CD4-positive, alpha-beta T cell treated with Interleukin-6 for 4 hours (primary cell): Measurements from ENCODE around the gene IL6R.
"Not testable (repeated sequence)": the region's sequence is repeated elsewhere in the genome, so short reads cannot be mapped to it uniquely, and the experiment has no call there.

Experiments used
- DNase-seq: peaks from one replicate; pipeline ENCODE4 v3.0.0-alpha.2; 2020; ENCODE audit warnings: mixed read lengths

IL6R gene

DNA sequence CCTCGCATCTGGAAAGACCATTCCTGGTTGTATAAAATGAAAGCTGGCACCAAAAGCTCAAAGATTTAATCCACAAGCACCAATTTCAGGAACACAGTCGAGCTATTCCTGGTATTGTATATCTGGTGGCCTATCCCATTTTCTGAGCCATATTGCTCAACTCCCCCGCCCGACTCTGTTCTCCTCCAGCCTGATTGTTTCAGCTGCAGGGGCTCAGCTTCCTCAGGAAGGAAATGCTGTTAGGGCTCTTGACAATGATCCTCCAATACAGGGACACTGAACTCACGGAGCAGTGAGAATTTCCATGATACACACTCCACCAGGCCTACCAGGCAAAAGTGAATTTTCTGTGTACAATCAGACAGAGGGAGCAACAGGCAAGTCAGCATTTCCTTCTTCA is 80.0 kb downstream of the IL6R start:
- no peak for DNase-seq

DNA sequence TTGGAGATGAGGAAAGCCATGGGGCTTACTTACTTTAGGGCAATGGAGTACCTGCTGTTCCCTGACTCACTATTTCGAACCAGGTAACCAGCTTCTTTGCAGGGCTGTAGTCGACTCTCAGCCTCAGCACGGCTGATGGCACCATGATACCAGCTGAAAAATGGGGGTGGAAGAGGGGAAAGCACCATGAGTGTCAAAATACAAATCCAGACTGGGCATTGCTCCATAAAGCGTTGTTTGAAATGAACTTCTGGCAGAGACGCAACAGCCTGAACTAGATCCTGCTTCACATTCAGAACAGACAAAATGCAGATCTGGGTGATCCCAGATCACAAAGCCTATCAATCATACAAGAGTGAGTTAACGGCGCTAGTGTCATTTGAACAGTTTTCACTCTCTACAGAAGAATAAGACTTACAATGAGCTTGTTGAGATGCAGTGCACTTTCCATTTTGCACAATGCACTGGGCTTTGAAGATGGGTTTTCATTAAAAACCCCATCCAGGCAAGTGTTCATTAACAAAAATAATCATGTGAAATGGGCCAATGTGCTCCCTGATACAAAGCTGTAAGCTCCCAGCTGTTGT is 80.9 kb downstream of the IL6R start:
- no peak for DNase-seq

DNA sequence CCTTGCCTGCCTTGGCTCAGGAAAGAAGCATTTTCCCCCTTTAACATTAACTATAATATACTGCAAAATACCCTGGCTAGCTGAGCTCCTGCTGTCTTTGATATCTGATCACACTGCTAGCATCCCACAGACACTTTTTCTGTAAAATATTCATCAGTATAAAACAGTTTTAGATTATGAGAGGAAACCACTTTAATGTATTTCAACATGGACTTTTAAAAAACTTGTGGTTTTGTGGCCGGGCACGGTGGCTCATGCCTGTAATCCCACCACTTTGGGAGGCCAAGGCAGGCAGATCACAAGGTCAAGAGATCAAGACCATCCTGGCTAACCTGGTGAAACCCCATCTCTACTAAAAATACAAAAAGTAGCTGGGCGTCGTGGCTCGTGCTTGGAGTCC is 81.6 kb downstream of the IL6R start:
- DNase-seq: not testable (repeated sequence)

DNA sequence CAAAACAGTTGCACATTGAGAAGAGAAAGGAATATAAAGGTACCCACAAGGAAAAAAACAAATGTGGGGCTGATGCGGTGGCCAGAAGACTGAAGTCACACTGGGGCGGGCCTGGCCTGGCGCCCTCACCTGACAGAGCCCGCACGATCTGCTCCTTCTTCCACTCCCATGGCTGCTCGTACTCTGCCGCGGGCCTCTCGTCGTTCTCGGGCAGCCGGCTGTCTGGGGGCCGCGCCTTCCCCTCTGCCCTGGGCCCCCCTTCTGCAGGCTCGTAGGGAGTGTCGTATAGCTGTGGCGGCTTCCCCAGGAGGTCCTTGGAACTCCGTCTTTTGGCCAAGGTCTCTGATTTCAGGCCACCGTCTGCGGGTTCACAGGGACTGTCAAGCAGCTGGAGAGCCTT is 83.8 kb downstream of the IL6R start:
- DNase-seq: no peak

DNA sequence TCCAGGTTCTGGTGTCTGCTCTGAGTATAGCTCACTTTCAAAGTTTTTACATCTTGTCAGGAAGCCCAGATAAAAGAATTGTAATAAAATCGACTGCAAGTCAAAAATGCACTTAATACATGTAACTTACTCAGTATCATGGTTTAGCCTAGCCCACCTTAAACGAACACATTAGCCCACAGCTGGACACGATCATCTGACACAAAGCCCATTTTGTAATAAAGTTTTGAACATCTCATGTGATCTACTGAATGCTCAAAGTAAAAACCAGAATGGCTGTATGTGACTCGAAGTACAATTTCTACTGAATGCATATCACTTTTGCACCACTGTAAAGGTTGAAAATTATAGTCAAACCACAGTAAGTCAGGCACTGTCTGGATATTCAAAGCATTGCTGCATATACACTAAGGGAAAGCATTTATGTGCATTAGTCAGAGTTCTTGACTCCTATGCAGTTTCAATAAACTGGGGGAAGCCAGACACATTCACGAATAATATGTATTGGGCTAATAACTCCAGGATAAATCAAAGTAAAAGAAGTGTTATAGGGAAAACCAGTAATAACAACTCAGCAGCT is 84.6 kb downstream of the IL6R start:
- no peak for DNase-seq

DNA sequence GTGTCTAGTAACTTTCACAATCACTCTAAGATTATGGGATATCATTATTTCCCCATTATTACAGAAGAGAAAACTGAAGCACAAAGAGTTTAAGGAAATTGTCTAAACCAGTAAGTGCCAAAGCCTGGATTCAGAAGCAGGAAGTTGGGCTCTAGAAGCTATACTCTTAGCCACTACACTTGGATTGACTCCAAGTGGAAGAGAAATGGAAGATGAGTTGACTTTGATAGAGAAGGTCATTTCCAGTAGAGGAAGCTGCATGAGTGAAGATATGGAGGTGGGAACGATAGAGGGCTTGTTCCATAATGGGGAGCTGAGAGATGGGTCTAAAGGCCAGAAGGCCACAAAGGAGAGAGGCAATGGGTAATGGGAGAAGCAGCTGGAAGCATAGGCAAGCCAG is 85.2 kb downstream of the IL6R start:
- no peak for DNase-seq

DNA sequence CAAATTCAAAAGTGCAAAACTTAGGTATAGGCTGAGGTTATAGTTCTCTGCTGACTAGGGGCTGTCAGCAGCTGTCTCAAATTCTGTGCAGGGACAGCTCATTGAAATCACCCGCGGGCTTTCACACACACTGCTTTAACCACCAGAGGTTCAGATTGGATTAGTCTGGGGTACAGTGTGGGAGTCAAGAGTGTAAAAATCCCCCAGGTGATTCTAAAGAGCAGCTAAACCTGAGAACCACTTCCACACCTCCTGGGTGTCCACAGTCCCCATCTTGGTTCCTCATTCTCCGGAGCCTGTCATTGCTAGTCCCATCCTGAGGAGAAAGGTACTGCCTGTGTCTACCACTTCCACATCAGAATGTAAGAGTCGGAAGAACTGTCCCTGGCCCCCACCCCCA is 87.0 kb downstream of the IL6R start:
- DNase-seq: no peak

DNA sequence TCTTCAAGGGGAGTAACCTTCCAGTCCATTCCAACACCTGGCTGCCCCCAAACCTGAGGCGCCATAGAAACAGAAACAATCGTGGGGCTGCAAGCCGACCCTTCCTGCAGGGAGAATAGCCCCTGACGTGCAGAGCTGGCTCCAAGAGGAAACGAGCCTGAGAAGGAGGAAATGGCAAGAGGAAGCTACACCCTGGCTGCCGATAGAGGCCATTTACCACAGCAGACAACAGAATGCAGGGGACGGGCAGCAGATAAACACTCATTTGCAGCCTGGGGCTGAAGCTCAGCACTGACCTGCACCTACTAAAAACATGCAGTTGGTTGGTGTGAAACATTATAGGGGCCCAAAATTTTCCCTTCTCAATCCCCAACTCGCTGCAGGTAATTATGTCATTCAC is 88.1 kb downstream of the IL6R start:
- peak; percentile 44 for DNase-seq

DNA sequence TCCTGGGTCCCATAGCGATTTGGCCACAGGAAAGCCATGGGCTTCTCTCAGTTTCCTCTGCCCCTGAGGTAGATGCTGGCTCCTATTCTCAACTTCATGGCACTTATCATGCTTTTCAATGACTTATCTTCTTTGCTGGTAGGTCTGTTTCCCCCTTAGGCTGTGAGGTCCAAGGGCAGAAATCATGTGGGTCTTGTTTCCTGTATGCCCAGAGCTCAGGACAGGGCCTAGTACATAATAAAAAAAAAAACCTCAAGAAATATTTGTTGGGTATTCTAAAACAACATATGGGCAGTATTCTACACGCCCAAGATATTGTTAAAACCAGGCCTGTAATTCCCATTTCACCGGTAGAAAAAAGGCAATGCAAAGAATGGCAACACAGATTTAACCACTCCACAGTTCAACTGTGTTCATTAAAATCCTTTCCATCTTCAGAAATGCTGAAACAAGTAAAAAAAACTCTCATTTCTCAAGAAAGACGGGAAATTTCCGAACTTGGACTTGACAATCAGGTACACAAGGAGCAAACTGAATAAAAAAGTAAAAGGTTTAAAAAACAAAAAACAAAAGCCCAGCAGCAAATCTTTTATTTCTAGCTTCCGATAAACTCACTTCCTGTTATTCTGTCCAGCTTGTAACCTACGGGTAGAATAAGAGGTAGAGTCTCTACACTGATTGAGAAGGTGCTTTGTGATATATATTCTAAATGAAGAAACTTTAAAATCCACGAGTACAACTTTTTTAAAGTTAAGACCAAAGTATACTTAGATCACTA is 90.5 kb downstream of the IL6R start:
- DNase-seq: no peak

DNA sequence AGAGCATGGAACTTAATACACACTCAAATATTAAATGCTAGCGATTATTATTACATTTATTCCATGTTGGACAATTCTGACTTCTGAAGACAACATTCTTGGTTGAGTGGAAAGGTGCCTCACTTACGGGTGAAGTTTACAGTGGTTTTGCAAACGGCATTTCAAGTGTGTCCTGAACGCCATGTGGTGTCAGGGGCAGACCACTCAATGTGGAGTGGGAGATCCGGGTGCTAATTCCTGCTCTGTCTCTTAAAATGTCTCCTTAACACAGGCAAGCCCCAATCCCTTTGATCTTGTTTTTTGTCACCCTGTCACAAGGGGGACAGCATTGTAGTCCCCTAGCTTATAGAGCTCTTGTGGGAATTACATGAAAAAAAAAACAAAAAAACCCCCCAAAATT is 91.2 kb downstream of the IL6R start:
- no peak for DNase-seq

DNA sequence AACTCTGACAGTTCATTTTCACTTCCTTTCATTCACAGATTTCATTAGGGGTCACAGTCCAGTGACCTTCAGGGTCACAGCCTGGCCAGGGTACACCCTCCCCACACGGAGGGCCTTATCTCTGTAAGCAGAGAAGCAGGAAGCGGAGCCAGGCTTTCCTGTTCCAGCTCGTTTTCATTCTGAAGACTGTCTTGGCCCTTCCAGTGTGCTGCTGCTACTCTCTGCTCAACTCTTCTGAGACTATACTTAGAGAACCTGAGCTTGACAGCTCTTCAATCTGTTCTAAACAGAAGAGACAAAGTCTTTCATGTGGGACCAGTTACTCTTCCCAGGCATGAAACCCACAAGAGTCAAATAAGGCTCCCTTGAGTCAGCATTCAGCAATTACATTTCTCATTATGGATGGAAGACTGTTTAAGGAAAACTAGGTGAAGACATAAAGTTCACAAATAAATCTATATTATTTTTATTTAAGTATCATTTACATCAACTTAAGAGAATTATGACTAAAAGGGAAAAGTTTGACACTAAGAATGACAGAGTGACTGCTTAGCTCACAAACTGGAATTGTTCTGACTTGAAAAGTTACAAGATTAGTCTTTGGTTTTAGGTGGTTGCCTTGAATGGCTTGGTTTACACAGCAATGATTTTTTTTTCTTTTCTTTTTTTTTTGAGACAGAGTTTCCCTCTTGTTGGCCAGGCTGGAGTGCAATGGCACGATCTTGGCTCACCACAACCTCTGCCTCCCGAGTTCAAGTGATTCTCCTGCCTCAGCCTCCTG is 92.1 kb downstream of the IL6R start:
- DNase-seq: peak; percentile 24

DNA sequence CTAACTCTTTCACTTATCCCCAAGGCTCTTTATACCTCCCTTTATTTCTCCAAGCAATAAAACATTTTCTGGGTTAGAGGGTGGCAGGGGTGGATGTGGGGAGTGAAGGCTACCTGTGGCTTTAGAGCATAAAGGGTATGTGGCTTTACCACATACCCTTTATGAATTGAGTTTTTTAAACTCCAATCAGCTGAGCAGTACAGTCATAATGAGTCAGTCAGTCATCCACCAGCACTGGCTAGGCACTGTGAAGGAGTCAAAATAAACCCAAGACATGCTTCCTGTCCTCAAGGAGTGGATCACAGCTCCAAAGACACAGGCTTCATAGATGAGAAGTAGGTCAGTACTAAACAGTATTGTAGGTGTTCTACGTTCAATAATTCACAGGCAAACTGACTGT is 94.3 kb downstream of the IL6R start:
- DNase-seq: no peak

DNA sequence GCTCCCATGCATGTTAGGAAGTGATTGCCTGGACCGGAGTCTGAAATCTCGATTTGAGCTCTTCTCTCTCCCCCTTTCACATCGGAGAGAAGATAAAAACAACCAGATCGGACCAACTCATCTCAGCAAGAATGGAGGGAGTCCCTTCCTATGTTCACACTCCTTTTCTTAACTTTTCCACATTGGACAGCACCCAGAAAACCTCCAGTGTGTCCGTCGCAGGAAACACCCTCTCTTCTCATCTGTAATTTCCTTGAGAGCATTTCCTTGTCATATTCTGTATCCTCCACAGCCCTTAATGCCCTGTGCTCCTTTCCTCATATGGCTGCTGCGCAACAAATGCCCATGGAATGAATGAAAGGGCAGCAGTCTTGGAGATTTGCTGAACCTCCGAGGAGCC is 95.4 kb downstream of the IL6R start:
- DNase-seq: no peak

DNA sequence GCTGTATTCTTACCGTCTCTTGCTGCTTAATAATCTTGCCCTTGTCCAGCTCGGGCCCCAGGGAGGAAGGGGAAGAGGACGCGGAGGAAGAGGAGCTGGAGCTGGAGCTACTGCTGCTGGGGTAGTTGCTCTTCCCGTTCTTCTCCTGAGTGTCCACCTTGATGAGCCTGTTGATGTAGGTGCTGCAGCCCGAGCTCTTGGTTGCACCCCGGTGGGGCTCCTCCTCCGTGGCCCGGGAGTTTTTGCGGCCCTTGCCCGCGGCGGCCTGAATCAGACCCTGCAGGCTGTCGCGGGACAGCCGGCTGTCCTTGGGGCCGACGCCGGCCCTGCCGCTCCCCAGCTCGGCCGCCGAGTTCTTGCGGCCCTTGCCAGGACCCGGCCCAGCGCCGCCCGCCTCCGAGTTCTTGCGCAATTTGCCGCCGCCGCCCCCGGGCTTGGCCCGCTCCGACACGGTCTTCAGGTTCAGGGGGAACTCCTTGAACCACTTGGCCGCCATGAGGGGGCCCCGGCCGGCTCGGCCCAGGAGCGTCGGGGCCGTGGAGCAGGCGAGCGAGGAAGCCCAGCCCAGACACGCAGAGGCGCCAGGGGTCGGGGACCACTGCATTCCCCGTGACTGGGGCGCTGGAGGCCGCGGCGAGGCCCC is 96.4 kb downstream of the IL6R start:
- no peak for DNase-seq

DNA sequence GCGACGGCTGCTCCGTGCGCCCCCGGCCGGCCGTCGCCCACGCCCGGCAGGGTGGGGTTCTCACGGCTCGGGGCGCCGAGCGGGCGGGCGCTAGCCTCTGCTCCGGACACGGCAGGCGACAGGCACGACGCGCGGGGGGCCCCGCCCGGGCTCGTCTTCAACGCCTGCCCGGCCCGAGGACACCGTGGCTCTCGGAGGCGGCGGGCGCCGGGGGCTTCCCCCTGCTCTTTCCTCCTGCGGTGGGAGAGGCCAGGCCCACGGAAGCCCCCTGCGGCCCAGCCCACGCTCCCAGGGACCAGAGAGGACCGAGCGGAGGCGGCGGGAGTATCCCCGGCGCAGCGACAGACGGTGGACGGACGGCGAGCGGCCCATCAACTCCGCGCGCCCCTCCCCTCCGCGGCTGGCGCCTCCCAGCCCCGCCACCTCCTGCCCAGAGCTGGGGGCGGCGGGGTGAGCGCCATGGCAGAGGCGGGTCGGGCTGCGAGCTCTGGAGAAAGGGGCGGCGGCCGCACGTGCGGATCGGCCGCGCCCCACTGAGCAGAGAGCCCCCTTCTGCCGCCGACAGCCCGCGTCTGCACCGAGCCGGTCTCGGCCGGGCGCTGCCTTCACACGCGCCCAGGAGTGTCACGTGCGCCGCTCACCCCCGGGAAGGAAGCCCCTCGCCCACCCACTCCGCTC is 97.1 kb downstream of the IL6R start, which contains the start of the genes SHE and TDRD10:
Gene SHE, minus strand, starts transcription at position 347 of the 678 bp plus-strand sequence. CDS start 386 bp downstream, outside the sequence.
Gene TDRD10, plus strand, starts transcription at position 154 of the 678 bp plus-strand sequence. CDS start 4,685 bp downstream, outside the sequence.
- DNase-seq: peak; percentile 13

DNA sequence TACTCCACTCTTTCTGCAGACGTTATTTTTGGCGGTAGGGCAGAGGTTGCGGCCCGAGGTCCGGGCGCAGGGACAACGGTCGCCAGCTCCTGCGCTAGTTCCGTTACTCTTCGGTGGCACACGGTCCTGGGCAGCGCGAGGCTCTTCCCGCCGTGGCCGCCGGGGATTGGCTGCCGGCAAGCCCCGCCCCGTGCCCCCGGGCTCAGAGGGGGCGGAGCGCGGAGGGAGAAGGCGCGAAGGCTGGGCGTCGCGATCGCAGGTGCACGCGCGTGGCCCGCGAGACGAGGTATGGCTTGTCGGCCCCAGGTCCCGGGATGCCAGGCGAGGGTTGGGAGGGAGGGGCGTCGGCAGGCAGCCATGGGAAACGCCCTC is 97.6 kb downstream of the IL6R start:
- DNase-seq: no peak

DNA sequence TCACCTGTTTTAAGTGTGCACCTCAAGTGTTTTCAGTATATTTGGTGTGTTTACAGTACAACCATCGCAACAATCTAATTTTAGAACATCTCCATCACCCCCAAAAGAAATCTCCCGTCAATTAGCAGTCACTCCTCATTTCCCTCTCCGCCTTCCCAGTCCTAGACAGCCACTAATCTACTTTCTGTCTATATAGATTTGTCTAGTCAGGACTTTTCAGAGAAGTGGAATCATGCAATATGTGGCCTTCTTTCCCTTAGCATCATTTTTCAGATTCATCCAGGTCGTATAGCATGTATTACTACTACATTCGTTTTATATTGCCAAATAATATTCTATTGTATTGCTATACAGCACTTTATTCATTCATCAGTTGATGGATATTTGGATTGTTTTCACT is 98.8 kb downstream of the IL6R start:
- no peak for DNase-seq

DNA sequence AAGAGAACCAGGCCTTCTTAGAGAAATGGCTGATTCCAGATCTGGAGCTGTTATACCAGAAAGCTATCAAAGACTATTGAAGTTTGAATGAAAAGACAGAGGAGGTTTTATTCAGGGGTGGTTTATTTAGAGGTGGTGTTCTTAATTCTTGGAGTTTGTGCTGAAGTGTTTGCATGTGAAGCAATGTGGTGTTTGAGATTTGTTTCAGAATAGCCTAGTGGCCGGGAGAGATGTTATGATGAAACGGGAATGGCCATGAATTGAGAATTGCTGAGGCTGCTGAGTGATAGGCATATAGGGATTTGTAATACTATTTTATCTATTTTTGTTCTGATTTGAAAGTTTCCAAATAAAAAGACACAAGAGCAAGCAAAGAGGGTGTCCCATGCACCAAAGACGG is 107.6 kb downstream of the IL6R start:
- no peak for DNase-seq

DNA sequence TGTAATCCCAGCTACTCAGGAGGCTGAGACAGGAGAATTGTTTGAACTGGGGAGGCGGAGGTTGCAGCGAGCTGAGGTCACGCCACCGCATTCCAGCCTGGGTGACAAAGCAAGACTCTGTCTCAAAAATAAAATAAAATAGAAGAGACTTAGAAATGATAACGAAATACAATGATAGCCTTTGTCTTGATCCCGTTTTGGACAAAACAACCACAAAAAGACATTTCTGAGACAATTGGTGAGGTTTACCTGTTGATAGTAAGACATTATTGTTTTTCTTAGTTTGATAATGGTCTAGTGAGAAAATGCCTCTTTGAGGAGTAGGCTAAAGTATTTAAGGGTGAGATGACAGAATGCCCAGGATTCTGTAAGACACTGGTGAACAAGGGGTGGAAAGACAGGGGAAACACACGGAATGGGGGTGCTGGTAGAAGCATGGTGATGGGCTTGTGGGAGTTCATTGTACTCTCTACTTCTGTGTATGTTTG is 109.0 kb downstream of the IL6R start:
- DNase-seq: no peak

DNA sequence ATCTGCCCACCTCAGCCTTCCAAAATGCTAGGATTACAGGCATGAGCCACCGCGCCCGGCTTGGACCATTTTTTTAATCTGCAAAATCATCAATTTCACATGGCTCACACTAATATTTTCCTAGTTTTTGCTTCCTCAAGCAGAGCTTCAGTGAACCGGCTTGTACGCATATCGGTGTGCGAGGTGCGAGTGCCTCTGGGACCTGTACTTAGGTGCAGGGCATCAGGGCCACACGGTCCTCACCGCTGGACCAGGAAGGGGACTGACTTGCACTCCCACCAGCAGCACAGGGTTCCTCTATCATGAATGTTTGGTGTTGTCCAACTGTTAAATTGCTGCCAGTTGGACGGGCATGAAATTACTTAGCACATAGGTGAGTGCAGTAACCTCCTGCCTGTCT is 112.5 kb downstream of the IL6R start:
- DNase-seq: no peak
